ENCODE results near the gene DOCK2.

DOCK2 gene

GRCh38 chr5:169637549-169638121 lies 560 bp downstream of the DOCK2 start:
- TF ChIP-seq CTCF (conservative IDR thresholded peaks at IDR 0.05) = no peak
- H3K27ac ChIP-seq = no peak overlapping the region

- TF ChIP-seq CTCF (conservative IDR thresholded peaks at IDR 0.05) = no peak
Observed at GRCh38 chr5:169641253-169641652, 4.2 kb downstream of the DOCK2 start.

GRCh38 chr5:169646856-169647255 lies 9.8 kb downstream of the DOCK2 start:
- no peak for TF ChIP-seq CTCF (conservative IDR thresholded peaks at IDR 0.05)
- no peak overlapping the region for H3K27ac ChIP-seq

More at GRCh38 chr5:169641253-169641652, 4.2 kb downstream of the DOCK2 start:
- peak overlapping the region; percentile 59 for H3K27ac ChIP-seq

GRCh38 chr5:169647566-169647965 lies 10.5 kb downstream of the DOCK2 start:
- no peak overlapping the region for H3K27ac ChIP-seq

GRCh38 chr5:169648725-169649310 lies 11.7 kb downstream of the DOCK2 start:
- no peak overlapping the region for H3K27ac ChIP-seq

More at GRCh38 chr5:169647566-169647965, 10.5 kb downstream of the DOCK2 start:
- no peak for TF ChIP-seq CTCF (conservative IDR thresholded peaks at IDR 0.05)

GRCh38 chr5:169649486-169649885 lies 12.4 kb downstream of the DOCK2 start:
- H3K27ac ChIP-seq = no peak overlapping the region
- TF ChIP-seq CTCF (conservative IDR thresholded peaks at IDR 0.05) = no peak

More at GRCh38 chr5:169648725-169649310, 11.7 kb downstream of the DOCK2 start:
- no peak for TF ChIP-seq CTCF (conservative IDR thresholded peaks at IDR 0.05)

GRCh38 chr5:169650701-169651331 lies 13.7 kb downstream of the DOCK2 start:
- H3K27ac ChIP-seq = no peak overlapping the region
- TF ChIP-seq CTCF (conservative IDR thresholded peaks at IDR 0.05) = no peak
